Activated T-cell treated with anti-CD3 and anti-CD28 coated beads, Interleukin-2, amount 50 U/mL, for 24 hours (primary cell): ENCODE data around the gene PIP4K2A.

Source experiments
- DNase-seq: peaks from one replicate; pipeline ENCODE4 v3.0.0-alpha.2; 2020
- H3K27ac Mint-ChIP-seq: 2 replicates; pipeline ENCODE4 v1.8.0; 2020; ENCODE audit warnings: mild to moderate bottlenecking, mixed read lengths
- H3K27me3 Mint-ChIP-seq: 2 replicates; pipeline ENCODE4 v1.8.0; 2020; ENCODE audit warnings: mixed read lengths
- H3K36me3 Mint-ChIP-seq: 2 replicates; pipeline ENCODE4 v1.8.0; 2020; ENCODE audit warnings: low read depth, mixed read lengths
- H3K4me1 Mint-ChIP-seq: 2 replicates; pipeline ENCODE4 v1.8.0; 2020; ENCODE audit warnings: low read depth, mixed read lengths
- H3K4me3 Mint-ChIP-seq: 2 replicates; pipeline ENCODE4 v1.8.0; 2020; ENCODE audit warnings: mild to moderate bottlenecking, moderate library complexity, mixed read lengths
- H3K9me3 Mint-ChIP-seq: 2 replicates; pipeline ENCODE4 v1.8.0; 2020; ENCODE audit warnings: mixed read lengths

The PIP4K2A gene

GRCh38 chr10:22712211-22712955, 2.0 kb downstream of the PIP4K2A start:
- Mint-ChIP-seq H3K9me3 (peaks cover under 1% of the 10 kb centered on the region), H3K27me3 (no peaks in the 10 kb centered on the region), H3K4me1 (peaks cover 54% of the 10 kb centered on the region), H3K36me3 (peaks cover 29% of the 10 kb centered on the region), H3K4me3 (peak overlapping the region; percentile 88), H3K27ac (peak overlapping the region; percentile 94)
- DNase-seq: no peak

- peak overlapping the region; percentile 94 for H3K27ac Mint-ChIP-seq
- peaks cover 36% of the 10 kb centered on the region for H3K36me3 Mint-ChIP-seq
- H3K4me3 Mint-ChIP-seq: peak overlapping the region; percentile 88
- no peaks in the 10 kb centered on the region for H3K27me3 Mint-ChIP-seq
- peaks cover 63% of the 10 kb centered on the region for H3K4me1 Mint-ChIP-seq
- no peak for DNase-seq
- H3K9me3 Mint-ChIP-seq: peaks cover 5% of the 10 kb centered on the region
These were observed 3.0 kb downstream of the PIP4K2A start for GRCh38 chr10:22711373-22711772.

- peak overlapping the region; percentile 88 for H3K4me3 Mint-ChIP-seq
- no peak for DNase-seq
- H3K36me3 Mint-ChIP-seq: peaks cover 44% of the 10 kb centered on the region
- H3K27me3 Mint-ChIP-seq: no peaks in the 10 kb centered on the region
- peak overlapping the region; percentile 92 for H3K27ac Mint-ChIP-seq
- peaks cover 72% of the 10 kb centered on the region for H3K4me1 Mint-ChIP-seq
- H3K9me3 Mint-ChIP-seq: peaks cover 8% of the 10 kb centered on the region
These were observed 4.1 kb downstream of the PIP4K2A start for GRCh38 chr10:22710139-22710745.

DNA sequence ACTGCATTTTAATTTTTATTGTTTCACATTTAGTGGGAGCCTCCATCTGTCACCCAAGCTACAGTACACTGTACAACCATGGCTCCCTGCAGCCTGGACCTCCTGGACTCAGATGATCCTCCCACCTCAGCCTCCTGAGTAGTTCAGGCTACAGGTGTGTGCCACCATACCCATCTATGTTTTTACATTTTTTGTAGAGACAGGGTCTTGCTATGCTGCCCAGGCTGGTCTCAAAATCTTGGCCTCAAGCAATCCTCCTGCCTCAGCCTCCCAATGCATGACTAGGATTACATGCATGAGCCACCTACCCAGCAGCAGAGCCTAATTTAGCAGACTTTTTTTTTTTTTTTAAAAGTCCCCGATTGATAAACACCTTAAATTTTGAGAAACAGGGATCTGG, 5.6 kb downstream of the PIP4K2A start:
- Mint-ChIP-seq H3K27ac (peak overlapping the region; percentile 92), H3K4me3 (no peak overlapping the region), H3K36me3 (peaks cover 59% of the 10 kb centered on the region), H3K27me3 (no peaks in the 10 kb centered on the region), H3K4me1 (peaks cover 83% of the 10 kb centered on the region), H3K9me3 (peaks cover 8% of the 10 kb centered on the region)
- DNase-seq: no peak

GRCh38 chr10:22705527-22705926, 8.9 kb downstream of the PIP4K2A start:
- peaks cover 97% of the 10 kb centered on the region for H3K4me1 Mint-ChIP-seq
- no peak for DNase-seq
- H3K36me3 Mint-ChIP-seq: peaks cover 70% of the 10 kb centered on the region
- peaks cover 12% of the 10 kb centered on the region for H3K9me3 Mint-ChIP-seq
- H3K27ac Mint-ChIP-seq: peak overlapping the region; percentile 61
- no peak overlapping the region for H3K4me3 Mint-ChIP-seq
- no peaks in the 10 kb centered on the region for H3K27me3 Mint-ChIP-seq

DNA sequence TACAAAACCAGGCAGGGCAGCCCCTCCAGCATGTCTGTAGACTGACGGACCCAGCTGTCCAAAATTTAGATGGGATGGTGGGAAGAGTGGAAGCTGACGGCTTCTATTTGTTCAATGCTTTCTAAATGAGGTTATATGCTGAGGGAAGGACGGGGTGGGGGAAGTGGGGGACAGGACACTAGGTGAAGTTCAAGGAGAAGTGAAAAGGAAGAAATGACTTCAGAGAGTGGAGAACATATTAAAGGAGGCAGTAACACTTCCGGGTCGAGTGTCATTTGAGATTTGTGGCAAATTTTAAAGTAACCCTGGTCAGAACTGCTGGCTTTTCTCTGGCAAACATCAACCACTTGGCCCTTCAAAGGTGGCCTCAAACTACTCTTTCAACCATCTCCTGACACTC, 9.4 kb downstream of the PIP4K2A start:
- Mint-ChIP-seq H3K27ac (peak overlapping the region; percentile 78), H3K9me3 (peaks cover 12% of the 10 kb centered on the region), H3K27me3 (no peaks in the 10 kb centered on the region), H3K4me1 (peaks cover 97% of the 10 kb centered on the region), H3K36me3 (peaks cover 68% of the 10 kb centered on the region), H3K4me3 (no peak overlapping the region)
- DNase-seq: no peak

DNA sequence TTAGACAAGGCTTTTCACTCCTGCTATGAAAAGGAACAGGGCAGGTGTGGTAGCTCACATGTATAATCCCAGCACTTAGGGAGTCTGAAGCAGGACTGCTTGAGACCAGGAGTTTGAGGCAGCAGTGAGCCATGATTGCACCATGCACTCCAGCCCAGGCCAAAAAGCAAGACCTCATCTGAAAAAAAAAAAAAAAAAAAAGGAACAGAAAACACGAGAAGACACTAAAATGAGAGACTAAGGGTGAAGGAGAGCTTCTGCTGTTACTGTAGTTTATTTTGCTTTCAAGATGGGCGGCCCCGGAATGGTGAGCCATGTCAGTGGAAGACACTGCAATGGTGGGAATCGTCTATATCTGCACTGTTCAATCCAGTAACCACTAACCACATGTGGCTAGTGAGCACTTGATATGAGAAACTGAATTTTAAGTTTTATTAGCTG, 9.9 kb downstream of the PIP4K2A start:
- Mint-ChIP-seq H3K27ac (peak overlapping the region; percentile 78), H3K27me3 (no peaks in the 10 kb centered on the region), H3K4me3 (no peak overlapping the region), H3K36me3 (peaks cover 64% of the 10 kb centered on the region), H3K9me3 (peaks cover 12% of the 10 kb centered on the region), H3K4me1 (peaks cover 96% of the 10 kb centered on the region)
- DNase-seq: no peak

DNA sequence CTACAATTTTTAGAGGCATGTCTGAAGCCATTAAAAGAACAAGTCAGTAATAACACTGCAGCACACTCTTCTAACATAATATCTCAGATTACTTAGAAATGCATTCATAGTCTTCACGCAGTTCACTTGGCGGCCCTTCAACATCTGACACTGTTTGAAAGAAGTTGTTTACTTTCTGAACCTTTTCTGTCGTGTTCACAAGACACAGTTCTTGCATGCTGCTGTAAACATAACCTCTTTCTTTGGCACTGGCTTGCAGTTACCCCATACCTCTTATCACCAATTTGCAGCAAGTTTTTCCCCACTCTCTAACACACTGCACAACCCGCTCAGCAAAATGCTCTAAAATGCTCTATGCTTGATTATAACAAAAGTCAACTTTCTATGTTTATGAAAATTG, 12.0 kb downstream of the PIP4K2A start:
- Mint-ChIP-seq H3K36me3 (peaks cover 53% of the 10 kb centered on the region), H3K4me3 (no peak overlapping the region), H3K4me1 (peaks cover 93% of the 10 kb centered on the region), H3K27me3 (no peaks in the 10 kb centered on the region), H3K9me3 (peaks cover 11% of the 10 kb centered on the region), H3K27ac (peak overlapping the region; percentile 75)
- DNase-seq: no peak

- Mint-ChIP-seq H3K9me3 (peaks cover 6% of the 10 kb centered on the region), H3K4me1 (peaks cover 91% of the 10 kb centered on the region)
- no peak for DNase-seq
These were observed 13.1 kb downstream of the PIP4K2A start for GRCh38 chr10:22701132-22701826.

GRCh38 chr10:22700489-22700888, 13.9 kb downstream of the PIP4K2A start:
- Mint-ChIP-seq H3K4me1 (peaks cover 91% of the 10 kb centered on the region), H3K27me3 (no peaks in the 10 kb centered on the region), H3K36me3 (peaks cover 42% of the 10 kb centered on the region), H3K27ac (peak overlapping the region; percentile 65), H3K9me3 (peaks cover 4% of the 10 kb centered on the region), H3K4me3 (no peak overlapping the region)
- no peak for DNase-seq

More at GRCh38 chr10:22701132-22701826, 13.1 kb downstream of the PIP4K2A start:
- no peaks in the 10 kb centered on the region for H3K27me3 Mint-ChIP-seq
- H3K4me3 Mint-ChIP-seq: no peak overlapping the region
- peaks cover 49% of the 10 kb centered on the region for H3K36me3 Mint-ChIP-seq
- H3K27ac Mint-ChIP-seq: peak overlapping the region; percentile 81

DNA sequence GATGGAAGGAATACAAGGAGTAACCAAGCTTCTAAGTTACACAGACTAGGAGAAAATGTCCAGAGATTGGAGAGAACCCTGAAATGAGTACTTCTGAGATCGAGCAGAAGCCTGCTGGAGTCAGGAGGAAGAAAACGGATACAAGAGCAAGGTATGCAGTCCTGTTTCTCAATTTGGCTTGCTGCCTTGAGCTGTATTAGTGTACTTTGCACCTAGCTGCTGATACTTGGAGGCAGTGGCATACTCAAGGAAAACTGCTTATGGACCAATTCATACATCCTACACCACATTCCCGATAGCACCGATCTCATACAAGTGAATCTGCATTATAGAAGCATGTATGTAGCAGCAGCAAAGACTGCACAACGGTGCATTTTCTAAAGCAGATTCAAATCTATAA, 14.4 kb downstream of the PIP4K2A start:
- H3K27ac Mint-ChIP-seq: peak overlapping the region; percentile 65

DNA sequence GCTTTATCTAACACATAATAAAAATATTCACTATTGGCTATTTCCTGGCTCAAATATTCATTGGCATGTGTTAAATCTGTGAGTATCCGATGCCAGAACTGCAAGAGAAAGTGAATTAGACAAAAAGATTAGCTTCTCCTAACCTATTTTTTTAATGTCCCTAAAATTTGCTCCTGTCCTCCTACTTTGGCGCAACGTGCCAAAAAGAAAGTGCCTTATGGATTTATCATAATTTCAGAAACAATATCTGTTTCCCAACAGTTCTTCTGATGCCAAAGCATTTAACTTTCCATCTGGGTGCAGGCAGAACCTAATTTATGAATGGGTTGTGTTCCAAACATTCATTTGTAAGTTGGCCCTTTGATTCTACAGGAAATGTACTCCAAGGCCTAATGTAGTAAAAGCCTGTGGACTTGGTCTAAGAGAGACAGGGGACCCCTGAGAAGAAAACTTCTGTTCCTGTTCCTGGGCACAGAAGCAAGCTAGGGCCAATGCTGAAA, 15.4 kb downstream of the PIP4K2A start:
- no peak overlapping the region for H3K4me3 Mint-ChIP-seq
- peak overlapping the region; percentile 82 for H3K27ac Mint-ChIP-seq
- no peak for DNase-seq
- peaks cover 32% of the 10 kb centered on the region for H3K36me3 Mint-ChIP-seq
- H3K9me3 Mint-ChIP-seq: peaks cover 4% of the 10 kb centered on the region
- H3K4me1 Mint-ChIP-seq: peaks cover 92% of the 10 kb centered on the region
- H3K27me3 Mint-ChIP-seq: no peaks in the 10 kb centered on the region

More for the DNA sequence above, 14.4 kb downstream of the PIP4K2A start:
- DNase-seq: no peak
- no peaks in the 10 kb centered on the region for H3K27me3 Mint-ChIP-seq
- peaks cover 40% of the 10 kb centered on the region for H3K36me3 Mint-ChIP-seq
- H3K9me3 Mint-ChIP-seq: peaks cover 4% of the 10 kb centered on the region
- H3K4me3 Mint-ChIP-seq: no peak overlapping the region
- H3K4me1 Mint-ChIP-seq: peaks cover 92% of the 10 kb centered on the region

- Mint-ChIP-seq H3K36me3 (peaks cover 26% of the 10 kb centered on the region), H3K27ac (peak overlapping the region; percentile 77), H3K4me1 (peaks cover 92% of the 10 kb centered on the region), H3K9me3 (peaks cover 7% of the 10 kb centered on the region), H3K27me3 (no peaks in the 10 kb centered on the region), H3K4me3 (no peak overlapping the region)
- no peak for DNase-seq
These were observed 16.6 kb downstream of the PIP4K2A start for GRCh38 chr10:22697800-22698199.

- H3K27ac Mint-ChIP-seq: peak overlapping the region; percentile 77
- peaks cover 26% of the 10 kb centered on the region for H3K36me3 Mint-ChIP-seq
- H3K4me1 Mint-ChIP-seq: peaks cover 92% of the 10 kb centered on the region
- no peaks in the 10 kb centered on the region for H3K27me3 Mint-ChIP-seq
- H3K9me3 Mint-ChIP-seq: peaks cover 8% of the 10 kb centered on the region
- H3K4me3 Mint-ChIP-seq: no peak overlapping the region
- DNase-seq: no peak
These were observed 17.3 kb downstream of the PIP4K2A start for GRCh38 chr10:22697101-22697500.
